GM19324 (cell line): ENCODE results near the gene TFB1M.
A peak's percentile ranks its signal among the peaks of the same experiment; 100 is the strongest.
"Not testable (repeated sequence)": the region's sequence is repeated elsewhere in the genome, so short reads cannot be mapped to it uniquely, and the experiment has no call there.

Experiments used
- ATAC-seq: cut with Tn5 transposase; IDR thresholded peaks from one replicate; pipeline ENCODE4 v1.9.1; 2021; ENCODE audit warnings: mild to moderate bottlenecking, moderate library complexity; ENCODE audit not compliant: unreplicated experiment, low FRiP score

The TFB1M gene

DNA sequence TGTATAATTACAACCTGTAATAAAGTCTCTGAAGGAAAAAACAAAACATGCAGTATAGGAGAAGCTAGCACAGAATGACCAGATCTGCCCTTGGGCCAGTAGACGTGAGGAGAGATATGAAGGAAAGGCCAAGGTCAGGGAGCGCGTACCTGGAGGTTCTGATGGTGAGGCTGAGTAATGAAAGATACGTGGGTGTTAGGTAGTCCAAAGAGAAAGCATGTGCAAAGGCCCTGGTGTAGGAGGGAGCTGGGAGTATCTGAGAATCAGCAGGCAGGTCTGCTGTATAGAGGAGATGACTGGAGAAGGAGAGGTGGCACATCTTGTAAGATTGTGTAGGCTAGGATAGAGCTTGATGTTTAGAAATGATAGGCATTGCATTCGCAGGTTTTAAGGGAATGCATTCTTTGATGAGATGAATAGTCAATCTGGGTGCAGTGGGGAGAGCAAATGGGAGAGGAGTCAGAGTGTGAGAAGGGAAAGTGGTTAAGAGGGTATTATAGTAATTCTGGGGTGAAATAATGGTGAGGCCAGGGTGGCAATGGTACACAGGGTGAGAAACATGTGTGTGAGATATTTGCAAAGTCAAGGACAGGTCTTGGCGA is 15.9 kb upstream of the TFB1M start:
- ATAC-seq = no peak

- ATAC-seq = no peak
Measured at GRCh38 chr6:155329460-155330132, 15.3 kb upstream of the TFB1M start.

GRCh38 chr6:155328539-155329459 is 14.5 kb upstream of the TFB1M start:
- ATAC-seq = no peak

DNA sequence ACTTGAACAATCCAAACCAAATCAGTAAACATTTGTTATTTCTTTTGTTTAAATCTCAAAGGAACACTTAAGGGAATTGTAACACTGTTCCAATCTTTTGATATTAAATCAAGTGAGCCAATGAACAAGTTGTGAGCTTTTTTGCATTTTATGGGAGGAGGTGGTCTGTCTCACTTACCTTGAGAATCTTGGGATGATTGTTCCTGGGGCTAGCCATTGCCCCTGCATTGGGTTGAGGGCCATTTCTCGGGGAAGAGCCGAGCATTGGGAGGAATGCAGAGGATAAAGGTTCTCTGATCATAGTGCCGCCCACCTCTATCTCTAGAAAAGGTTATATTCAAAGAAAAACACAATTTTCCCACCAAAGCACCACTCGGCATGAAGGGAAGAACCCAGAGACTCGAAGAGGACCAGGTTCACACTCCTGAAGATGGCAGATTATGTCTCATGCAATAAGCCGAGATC is 13.8 kb upstream of the TFB1M start:
- no peak for ATAC-seq

DNA sequence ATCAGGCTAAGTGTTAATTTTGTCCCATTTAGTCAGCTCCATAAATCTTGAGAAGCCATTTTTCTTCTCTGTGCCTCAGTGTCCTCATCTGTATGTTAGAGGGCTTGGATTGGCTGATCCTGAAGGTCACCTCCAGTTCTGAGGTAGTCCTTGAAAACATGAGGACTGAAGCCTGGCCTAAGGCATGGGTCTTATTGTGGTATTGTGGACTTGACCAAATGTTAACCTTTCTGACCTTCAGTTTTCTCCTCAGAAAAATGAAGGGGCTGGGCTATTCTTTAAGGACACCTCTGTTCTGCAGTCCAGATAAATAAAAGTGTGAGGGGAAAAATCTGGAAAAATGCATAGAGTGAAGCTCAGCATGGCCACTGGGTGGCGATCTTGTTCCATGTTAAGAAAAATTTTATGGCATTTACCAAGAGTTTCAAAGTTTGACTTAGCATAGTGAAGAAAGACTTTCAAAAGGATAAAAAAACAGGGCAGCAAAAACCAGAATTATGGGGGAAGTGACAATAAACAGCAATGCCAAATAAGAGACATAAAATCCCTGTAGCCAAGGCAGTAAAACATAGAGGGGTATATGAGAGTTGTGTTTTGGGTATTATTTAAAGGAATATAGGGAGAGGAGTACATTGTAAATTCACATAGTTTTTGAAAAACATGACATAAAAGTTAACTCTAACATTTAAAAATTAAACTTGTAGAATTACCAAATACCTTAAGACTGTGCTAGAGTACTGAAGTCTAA is 13.2 kb upstream of the TFB1M start:
- peak; percentile 46 for ATAC-seq

DNA sequence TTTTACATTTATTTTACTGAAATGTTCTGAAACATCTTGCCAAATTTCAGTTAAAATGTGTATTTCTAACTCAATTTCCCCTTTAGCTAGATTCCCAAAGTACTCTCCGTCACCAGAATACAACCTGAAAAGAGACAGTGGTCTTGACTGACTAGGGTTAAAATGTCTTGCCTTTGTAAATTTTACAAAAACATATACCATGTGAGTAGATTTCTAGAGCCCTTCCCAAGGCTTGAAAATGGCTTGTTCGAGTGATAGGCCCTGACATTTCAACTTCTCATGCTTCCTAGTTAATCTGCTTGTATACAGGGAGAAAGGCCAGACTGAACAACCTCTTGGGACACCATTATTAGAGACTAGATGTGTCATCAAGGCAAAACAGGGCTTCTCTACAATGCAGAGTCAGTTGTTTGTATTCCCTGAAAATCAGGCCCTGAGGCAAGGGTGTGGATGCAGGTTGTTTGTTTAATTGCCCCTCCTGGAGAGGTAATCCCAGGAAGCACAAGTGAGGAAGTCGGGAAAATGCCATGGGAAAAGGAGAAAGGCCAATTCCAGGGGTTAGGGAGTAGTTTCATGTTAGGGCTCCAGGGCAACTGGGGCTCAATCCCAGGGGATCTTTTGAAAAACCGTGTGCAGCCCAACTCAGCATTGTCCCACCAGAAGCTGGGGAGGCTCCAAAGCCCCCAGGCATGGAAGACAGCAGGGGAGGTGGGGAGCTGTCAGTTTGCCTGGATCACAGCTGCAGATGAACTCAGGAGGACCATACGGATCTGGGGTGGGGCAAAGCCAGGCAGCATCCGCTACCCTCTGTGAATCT is 11.6 kb upstream of the TFB1M start:
- ATAC-seq = no peak

DNA sequence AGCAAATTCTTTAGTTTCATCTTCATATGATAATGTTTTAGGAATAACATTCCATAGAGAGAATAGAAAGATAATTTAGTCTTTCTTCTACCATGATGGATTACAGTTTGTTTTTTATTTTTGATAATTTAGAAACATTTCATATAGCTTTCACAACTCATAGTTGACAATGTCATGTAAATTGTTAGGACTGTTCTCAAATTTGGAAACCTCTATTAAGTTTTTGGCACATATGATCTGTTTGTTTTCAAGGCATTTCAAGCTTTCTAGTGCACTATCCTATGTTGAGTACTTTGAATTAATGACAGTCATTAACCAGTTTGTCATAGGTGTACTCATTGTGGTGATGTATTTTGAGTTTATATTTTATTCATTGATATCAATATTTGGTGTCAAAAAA is 10.7 kb upstream of the TFB1M start:
- ATAC-seq = no peak

DNA sequence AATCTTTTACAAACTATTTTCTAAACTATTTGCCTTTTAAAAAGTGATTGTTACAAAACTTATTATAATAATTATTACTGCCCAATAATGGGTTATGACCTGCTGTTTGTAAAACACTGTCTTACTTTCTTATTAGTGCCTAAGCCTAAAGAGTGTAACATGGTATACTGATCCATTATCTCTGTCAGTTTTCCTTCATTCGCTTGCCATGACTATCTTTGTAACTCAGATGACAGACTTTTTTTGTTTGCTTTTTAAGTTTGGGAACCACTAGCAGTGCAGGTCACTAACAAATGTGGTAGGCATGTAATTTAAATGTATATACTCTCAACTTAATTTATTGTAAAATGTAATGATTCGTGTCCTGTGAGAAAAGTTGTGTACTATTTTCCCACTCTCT is 9.9 kb upstream of the TFB1M start:
- ATAC-seq = no peak

DNA sequence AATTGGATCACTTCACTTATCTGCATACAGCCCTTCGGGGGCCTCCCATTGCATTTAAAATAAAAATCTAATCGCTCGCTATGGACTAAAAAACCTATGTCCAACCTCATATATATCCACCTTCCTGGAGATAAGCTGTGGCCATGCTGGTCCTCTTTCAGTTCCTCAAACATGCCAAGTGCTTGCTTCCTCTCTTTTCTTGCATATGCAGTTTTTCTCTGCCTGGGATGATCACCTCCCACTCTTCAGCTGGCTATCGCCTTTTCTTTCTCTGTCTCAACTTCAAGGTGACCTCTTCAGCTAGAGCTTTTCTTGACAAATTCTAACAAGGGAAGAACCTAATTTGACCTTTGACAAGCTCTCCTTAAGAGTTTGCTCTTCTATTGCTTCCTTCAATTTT is 5.6 kb upstream of the TFB1M start:
- peak; percentile 58 for ATAC-seq

DNA sequence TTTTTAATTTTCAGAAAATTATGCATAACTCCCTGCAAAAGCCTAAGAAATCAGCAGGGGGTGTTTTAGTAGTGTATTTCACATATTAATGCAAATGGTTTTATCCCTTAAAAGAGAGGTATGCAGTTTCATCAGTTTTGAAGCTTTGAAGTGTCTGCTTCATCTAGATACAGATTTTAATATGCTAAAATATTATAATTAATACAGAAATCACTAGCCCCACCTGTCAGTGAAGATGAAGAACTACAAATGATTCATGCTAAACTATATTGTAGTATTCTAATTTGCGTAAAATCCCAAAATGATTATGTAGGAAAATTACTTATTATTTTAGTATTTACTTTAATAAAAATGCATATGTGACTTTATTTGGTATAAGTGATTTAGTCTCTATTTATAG is 2.9 kb upstream of the TFB1M start:
- ATAC-seq = no peak

DNA sequence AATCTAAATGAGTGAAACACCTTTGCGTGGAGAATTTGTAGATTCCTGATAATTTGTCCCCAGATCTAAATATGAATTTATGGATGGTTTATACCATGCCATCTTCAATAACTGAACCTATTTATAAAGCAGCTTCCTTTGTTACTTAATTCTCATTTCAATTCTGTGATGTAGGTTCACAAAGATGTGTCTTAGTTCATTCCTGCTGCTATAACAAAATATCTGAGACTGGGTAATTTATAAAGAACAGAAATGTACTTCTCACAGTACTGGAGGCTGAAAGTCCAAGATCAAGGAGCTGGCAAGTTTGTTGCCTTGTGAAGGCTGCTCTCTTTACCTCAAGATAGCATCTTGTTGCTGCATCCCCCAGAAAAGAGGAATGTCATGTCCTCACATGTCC is 2.1 kb upstream of the TFB1M start:
- ATAC-seq = no peak

GRCh38 chr6:155315516-155315871 is 1.2 kb upstream of the TFB1M start:
- ATAC-seq = no peak

DNA sequence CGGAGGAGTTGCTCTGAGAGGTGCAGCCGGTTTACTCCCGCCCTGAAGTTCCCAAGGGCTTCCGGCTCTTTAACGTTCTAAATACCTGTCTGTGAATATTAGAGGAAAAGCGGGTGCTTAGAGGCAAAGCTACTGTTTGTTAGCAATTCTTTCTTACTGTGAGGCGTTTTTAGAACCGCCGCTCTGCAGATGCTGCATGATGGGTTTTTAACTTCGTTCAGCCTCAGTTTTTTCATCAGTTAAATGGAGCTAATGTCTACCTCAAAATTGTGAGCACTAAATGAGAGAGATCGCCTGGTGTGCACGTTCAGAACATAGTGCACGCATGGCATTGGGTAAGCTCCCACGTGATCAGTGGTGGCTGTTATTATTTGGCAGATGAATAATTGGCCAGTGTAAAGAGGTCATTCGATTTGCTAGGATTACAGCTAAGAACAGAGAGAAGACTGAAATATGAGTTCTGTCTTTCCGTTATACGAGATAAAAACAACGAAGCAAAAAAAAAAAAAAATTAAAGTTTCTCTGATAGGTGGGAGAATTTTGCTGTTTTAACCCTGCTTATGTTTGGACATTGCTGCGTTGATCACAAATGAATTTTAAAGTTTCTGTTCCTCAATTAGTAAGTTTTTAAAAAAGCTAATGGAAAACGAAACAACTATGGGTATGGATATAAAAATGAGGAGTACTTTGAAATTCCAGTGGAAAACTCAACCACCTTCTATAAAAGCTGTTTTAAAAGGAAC is 660 bp upstream of the TFB1M start:
- peak; percentile 46 for ATAC-seq

DNA sequence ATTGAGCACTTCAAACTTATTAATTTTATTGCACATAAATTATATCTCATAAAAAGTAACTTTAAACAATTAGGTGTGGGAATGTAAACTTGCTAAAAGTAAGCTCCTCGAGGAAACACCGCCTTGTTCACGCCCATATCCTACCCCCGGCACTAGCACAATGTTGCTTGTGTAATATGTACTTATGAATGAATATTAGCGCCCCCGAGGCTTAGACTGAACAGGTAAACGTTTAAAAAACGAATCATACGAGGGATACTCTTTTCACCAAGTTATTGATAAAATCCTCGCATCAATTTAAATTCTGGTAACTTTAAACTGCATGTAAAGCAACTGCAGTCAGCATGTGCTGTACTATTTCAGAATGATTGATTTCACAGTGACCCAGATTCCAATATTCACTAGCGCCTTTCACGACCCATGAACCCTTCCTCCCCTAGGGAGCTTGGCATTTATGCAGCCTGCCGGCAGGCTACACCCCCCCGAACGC is 637 bp downstream of the TFB1M start:
- ATAC-seq = peak; percentile 6

DNA sequence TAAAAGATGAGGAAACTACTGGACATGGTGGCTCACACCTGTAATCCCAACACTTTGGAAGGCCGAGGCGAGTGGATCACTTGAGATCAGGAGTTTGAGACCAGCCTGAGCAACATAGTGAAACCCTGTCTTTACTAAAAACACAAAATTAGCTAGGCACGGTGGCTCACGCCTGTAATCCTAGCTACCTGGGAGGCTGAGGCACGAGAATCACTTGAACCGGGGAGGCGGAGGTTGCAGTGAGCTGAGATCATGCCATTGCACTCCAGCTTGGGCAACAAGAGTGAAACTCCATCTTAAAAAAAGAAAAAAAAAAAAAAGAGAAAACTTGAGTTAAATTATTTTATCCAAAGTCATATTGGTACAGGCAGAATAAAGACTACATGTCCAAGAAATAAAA is 1.3 kb downstream of the TFB1M start:
- not testable (repeated sequence) for ATAC-seq

DNA sequence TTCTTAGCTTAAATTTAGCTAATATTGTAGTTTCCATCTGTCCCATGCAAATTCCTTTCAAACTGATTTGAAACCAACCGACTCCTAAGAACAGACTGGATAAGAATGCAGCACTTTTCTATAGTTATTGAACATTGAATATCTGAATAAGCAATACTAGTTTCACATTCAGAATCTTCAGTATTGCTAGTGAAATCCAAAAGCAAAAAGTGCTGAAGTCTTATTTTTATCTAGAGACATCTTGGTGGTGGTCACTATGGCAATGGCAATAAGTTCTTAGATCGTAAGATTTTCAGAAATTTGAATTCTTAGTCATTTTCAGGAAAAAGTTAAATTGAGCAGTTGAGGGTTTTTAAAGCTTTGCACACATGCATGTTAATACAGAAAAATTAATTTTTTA is 2.7 kb downstream of the TFB1M start:
- ATAC-seq = no peak

GRCh38 chr6:155311086-155311485 is 3.2 kb downstream of the TFB1M start:
- no peak for ATAC-seq

GRCh38 chr6:155310596-155310995 is 3.7 kb downstream of the TFB1M start:
- ATAC-seq = no peak

DNA sequence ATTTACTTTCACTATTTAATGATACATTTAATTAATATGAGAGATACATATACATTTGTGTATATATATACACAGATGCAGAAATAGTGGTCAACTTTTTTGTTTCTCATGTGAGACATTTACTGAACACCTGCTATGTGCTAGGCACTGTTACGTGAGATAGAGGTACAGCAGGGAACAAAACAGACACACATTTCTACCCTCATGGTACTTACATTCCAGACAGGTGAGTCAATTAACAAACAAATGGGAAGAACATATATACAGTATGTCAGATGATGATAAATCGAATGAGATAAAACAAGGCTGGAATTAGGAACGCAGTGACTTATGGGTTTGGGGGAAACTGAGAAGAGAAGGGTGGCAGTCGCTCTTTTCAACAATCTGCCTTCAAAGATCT is 5.1 kb downstream of the TFB1M start:
- ATAC-seq = no peak
